ENCODE data around the gene CD40LG. TPM values are rescaled to one million over a fixed set of nuclear protein-coding genes. Genes with fewer than 3 reads are reported as not detected.

Gene CD40LG
- total RNA-seq, 1 donor from 2014 or later: 0.10 TPM

GRCh38 chrX:136652822-136653723 is 5.1 kb downstream of the CD40LG start:
- DNase-seq: no peak

GRCh38 chrX:136656361-136656964 is 8.5 kb downstream of the CD40LG start:
- DNase-seq: no peak

GRCh38 chrX:136658151-136658550 is 10.2 kb downstream of the CD40LG start:
- DNase-seq: no peak

GRCh38 chrX:136659174-136659573 is 11.2 kb downstream of the CD40LG start:
- no peak for DNase-seq

- DNase-seq: no peak
These were observed 12.9 kb downstream of the CD40LG start for GRCh38 chrX:136660896-136661295.

- DNase-seq: no peak
These were observed 14.1 kb downstream of the CD40LG start for GRCh38 chrX:136662104-136662503.

GRCh38 chrX:136662976-136663375 is 15.0 kb downstream of the CD40LG start:
- DNase-seq: no peak

GRCh38 chrX:136665258-136665900 is 17.4 kb downstream of the CD40LG start:
- DNase-seq: no peak

GRCh38 chrX:136666088-136666487 is 18.1 kb downstream of the CD40LG start:
- DNase-seq: no peak

- DNase-seq: no peak
These were observed 19.6 kb downstream of the CD40LG start for GRCh38 chrX:136667446-136668168.

GRCh38 chrX:136671006-136671610 is 23.1 kb downstream of the CD40LG start:
- no peak for DNase-seq

- DNase-seq: no peak
These were observed 26.5 kb downstream of the CD40LG start for GRCh38 chrX:136674270-136674985.

- no peak for DNase-seq
These were observed 31.6 kb downstream of the CD40LG start for GRCh38 chrX:136679531-136679930.

- no peak for DNase-seq
These were observed 36.2 kb downstream of the CD40LG start for GRCh38 chrX:136684120-136684519.

- no peak for DNase-seq
These were observed 39.5 kb downstream of the CD40LG start for GRCh38 chrX:136687457-136687856.

- no peak for DNase-seq
These were observed 41.5 kb downstream of the CD40LG start for GRCh38 chrX:136689436-136689835.

GRCh38 chrX:136691028-136691809 is 43.3 kb downstream of the CD40LG start:
- no peak for DNase-seq

GRCh38 chrX:136692271-136692670 is 44.3 kb downstream of the CD40LG start:
- no peak for DNase-seq

- DNase-seq: peak; percentile 42
These were observed 46.6 kb downstream of the CD40LG start for GRCh38 chrX:136694431-136695087.

GRCh38 chrX:136697156-136697555 is 49.2 kb downstream of the CD40LG start:
- no peak for DNase-seq

Data from skin of body (tissue), 2 donors.